CD4-positive, alpha-beta T cell treated with Interferon gamma for 1 hour (primary cell): ENCODE measurements around the gene C16orf96.

Source experiments
- DNase-seq: peaks from one replicate; pipeline ENCODE4 v3.0.0-alpha.2; 2020

The C16orf96 gene

GRCh38 chr16:4525634-4526277 lies 30.4 kb upstream of the C16orf96 start:
- no peak for DNase-seq

- no peak for DNase-seq
Observed at GRCh38 chr16:4529085-4530060, 26.8 kb upstream of the C16orf96 start.

- DNase-seq, result no peak
Observed at GRCh38 chr16:4531811-4532210, 24.3 kb upstream of the C16orf96 start.

GRCh38 chr16:4532238-4532637 lies 23.9 kb upstream of the C16orf96 start:
- DNase-seq, result no peak

- DNase-seq, result no peak
Observed at GRCh38 chr16:4533490-4533889, 22.6 kb upstream of the C16orf96 start.

- DNase-seq, result peak; percentile 48
Observed at GRCh38 chr16:4534151-4534790, 21.9 kb upstream of the C16orf96 start.

GRCh38 chr16:4535627-4536108 lies 20.5 kb upstream of the C16orf96 start:
- DNase-seq, result no peak

GRCh38 chr16:4536391-4537106 lies 19.6 kb upstream of the C16orf96 start:
- no peak for DNase-seq

GRCh38 chr16:4537376-4538343 lies 18.5 kb upstream of the C16orf96 start:
- no peak for DNase-seq

GRCh38 chr16:4538350-4539235 lies 17.5 kb upstream of the C16orf96 start, which contains the start of gene CDIP1:
Gene CDIP1 (minus strand): TSS chr16:4538773. CDS start chr16:4514130, 24,643 bp downstream.
- DNase-seq, result peak; percentile 96

- no peak for DNase-seq
Observed at GRCh38 chr16:4539716-4540284, 16.3 kb upstream of the C16orf96 start.

- DNase-seq, result no peak
Observed at GRCh38 chr16:4544473-4544872, 11.7 kb upstream of the C16orf96 start.

- DNase-seq, result no peak
Observed at GRCh38 chr16:4548124-4548523, 8.0 kb upstream of the C16orf96 start.

GRCh38 chr16:4550591-4550990 lies 5.5 kb upstream of the C16orf96 start:
- DNase-seq, result no peak

- no peak for DNase-seq
Observed at GRCh38 chr16:4552541-4552940, 3.6 kb upstream of the C16orf96 start.

- DNase-seq, result no peak
Observed at GRCh38 chr16:4556580-4556979, 440 bp downstream of the C16orf96 start.

- no peak for DNase-seq
Observed at GRCh38 chr16:4557973-4558372, 1.8 kb downstream of the C16orf96 start.

- no peak for DNase-seq
Observed at GRCh38 chr16:4561596-4561995, 5.5 kb downstream of the C16orf96 start.

GRCh38 chr16:4564661-4565267 lies 8.6 kb downstream of the C16orf96 start:
- DNase-seq, result no peak

GRCh38 chr16:4566144-4566543 lies 10.0 kb downstream of the C16orf96 start:
- DNase-seq, result no peak
